ENCODE results near the gene TEF.

DNA sequence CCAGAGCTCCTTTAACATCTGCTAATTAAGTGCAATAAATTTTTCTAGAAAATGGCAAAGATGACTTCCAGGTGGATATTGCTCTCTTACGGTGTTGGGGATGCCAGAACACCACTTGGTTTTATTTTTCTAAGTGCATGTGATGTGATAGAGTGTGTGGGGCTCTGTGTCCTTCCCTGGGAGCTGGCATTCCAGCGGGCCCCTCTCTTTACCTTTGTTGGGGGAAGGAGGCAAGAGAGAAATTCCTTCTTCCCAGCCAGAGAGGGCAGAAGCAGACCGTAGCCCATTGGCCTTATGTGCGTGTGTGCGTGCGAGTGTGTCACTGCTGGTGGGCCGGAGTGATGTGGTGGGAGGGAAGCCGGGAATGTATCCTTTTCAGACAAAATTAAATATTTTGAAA is 17.2 kb downstream of the TEF start:
- no peak for TF ChIP-seq IRF3 (IDR thresholded peaks at IDR 0.05; ENCODE audit: low read depth, low read length)
- TF ChIP-seq CTCF (IDR thresholded peaks at IDR 0.05) = no peak
- TF ChIP-seq TAF1 (IDR thresholded peaks at IDR 0.05; ENCODE audit: borderline replicate concordance, low read depth, low read length) = no peak
- TF ChIP-seq SIN3A (IDR thresholded peaks at IDR 0.05; ENCODE audit: borderline replicate concordance, low read depth, low read length) = no peak
- TF ChIP-seq EP300 (IDR thresholded peaks at IDR 0.05; ENCODE audit: borderline replicate concordance in 1 of 2, low read depth in 1 of 2, low read length in 1 of 2) = no peak
- TF ChIP-seq EZH2phosphoT487 (IDR thresholded peaks at IDR 0.05; ENCODE audit: borderline replicate concordance, low read depth) = no peak
- no peak for TF ChIP-seq TEAD4 (IDR thresholded peaks at IDR 0.05; ENCODE audit: borderline replicate concordance, insufficient read depth)
- no peak for TF ChIP-seq YY1 (IDR thresholded peaks at IDR 0.05; ENCODE audit: low read depth)
- no peak for TF ChIP-seq RXRA (IDR thresholded peaks at IDR 0.05; ENCODE audit: borderline replicate concordance, low read depth)
- TF ChIP-seq, protein P1, sequence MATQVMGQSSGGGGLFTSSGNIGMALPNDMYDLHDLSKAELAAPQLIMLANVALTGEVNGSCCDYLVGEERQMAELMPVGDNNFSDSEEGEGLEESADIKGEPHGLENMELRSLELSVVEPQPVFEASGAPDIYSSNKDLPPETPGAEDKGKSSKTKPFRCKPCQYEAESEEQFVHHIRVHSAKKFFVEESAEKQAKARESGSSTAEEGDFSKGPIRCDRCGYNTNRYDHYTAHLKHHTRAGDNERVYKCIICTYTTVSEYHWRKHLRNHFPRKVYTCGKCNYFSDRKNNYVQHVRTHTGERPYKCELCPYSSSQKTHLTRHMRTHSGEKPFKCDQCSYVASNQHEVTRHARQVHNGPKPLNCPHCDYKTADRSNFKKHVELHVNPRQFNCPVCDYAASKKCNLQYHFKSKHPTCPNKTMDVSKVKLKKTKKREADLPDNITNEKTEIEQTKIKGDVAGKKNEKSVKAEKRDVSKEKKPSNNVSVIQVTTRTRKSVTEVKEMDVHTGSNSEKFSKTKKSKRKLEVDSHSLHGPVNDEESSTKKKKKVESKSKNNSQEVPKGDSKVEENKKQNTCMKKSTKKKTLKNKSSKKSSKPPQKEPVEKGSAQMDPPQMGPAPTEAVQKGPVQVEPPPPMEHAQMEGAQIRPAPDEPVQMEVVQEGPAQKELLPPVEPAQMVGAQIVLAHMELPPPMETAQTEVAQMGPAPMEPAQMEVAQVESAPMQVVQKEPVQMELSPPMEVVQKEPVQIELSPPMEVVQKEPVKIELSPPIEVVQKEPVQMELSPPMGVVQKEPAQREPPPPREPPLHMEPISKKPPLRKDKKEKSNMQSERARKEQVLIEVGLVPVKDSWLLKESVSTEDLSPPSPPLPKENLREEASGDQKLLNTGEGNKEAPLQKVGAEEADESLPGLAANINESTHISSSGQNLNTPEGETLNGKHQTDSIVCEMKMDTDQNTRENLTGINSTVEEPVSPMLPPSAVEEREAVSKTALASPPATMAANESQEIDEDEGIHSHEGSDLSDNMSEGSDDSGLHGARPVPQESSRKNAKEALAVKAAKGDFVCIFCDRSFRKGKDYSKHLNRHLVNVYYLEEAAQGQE (IDR thresholded peaks at IDR 0.05; ENCODE audit: low read depth, low read length) = no peak
- TF ChIP-seq GATA2 (CRISPR knock-in tag; IDR thresholded peaks at IDR 0.05) = no peak
- TF ChIP-seq, protein P2, sequence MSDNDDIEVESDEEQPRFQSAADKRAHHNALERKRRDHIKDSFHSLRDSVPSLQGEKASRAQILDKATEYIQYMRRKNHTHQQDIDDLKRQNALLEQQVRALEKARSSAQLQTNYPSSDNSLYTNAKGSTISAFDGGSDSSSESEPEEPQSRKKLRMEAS (IDR thresholded peaks at IDR 0.05; ENCODE audit: low read depth) = no peak

All from SK-N-SH (cell line).